CD14-positive monocyte (primary cell): ENCODE data around the gene LAMP5. TPM values are rescaled to one million over a fixed set of nuclear protein-coding genes. Genes with fewer than 3 reads are reported as not detected.

Source experiments
- DNase-seq, 3 donors: peaks; one replicate each; pipeline ENCODE4 v3.0.0-alpha.2; 2011 to 2022
- H2AFZ ChIP-seq: 2 replicates; pipeline ENCODE4 v1.6.0; 2012; ENCODE audit warnings: mild to moderate bottlenecking, low read depth, low read length, inconsistent platforms; ENCODE audit not compliant: insufficient read depth, poor library complexity, severe bottlenecking
- H3K27ac ChIP-seq, 2 donors: 1 replicate in 1 of 2; 2 replicates in 1 of 2; pipeline ENCODE4 v1.5.1; 2012 to 2013; ENCODE audit warnings: low read length in 2 of 2, control low read depth in 1 of 2, inconsistent platforms in 1 of 2, low read depth in 1 of 2, mild to moderate bottlenecking in 1 of 2
- H3K27me3 ChIP-seq, 2 donors: one replicate each; pipeline versions ENCODE4 v1.6.0 to v1.6.1; 2011 to 2013; ENCODE audit warnings: low read length in 2 of 2; ENCODE audit not compliant: control insufficient read depth in 2 of 2, insufficient read depth in 2 of 2
- H3K36me3 ChIP-seq, 2 donors: replicated peaks in 1 of 2; 1 replicate in 1 of 2; 2 replicates in 1 of 2; pipeline versions ENCODE4 v1.5.1 to v1.6.1; 2012 to 2013; ENCODE audit warnings: low read length in 2 of 2, control low read depth in 1 of 2, inconsistent platforms in 1 of 2, mild to moderate bottlenecking in 1 of 2; ENCODE audit not compliant: insufficient read depth in 2 of 2, control insufficient read depth in 1 of 2
- H3K4me1 ChIP-seq, 2 donors: 1 replicate in 1 of 2; 2 replicates in 1 of 2; pipeline versions ENCODE4 v1.5.1 to v1.6.1; 2012 to 2013; ENCODE audit warnings: low read length in 2 of 2, control low read depth in 1 of 2, inconsistent platforms in 1 of 2, mild to moderate bottlenecking in 1 of 2, moderate library complexity in 1 of 2; ENCODE audit not compliant: insufficient read depth in 2 of 2, control insufficient read depth in 1 of 2
- H3K4me2 ChIP-seq: replicated peaks from 2 replicates; pipeline ENCODE3; 2012; ENCODE audit warnings: low read length, moderate library complexity, mild to moderate bottlenecking; ENCODE audit not compliant: poor library complexity, severe bottlenecking; ENCODE audit errors: extremely low read depth
- H3K4me3 ChIP-seq, 3 experiments: fragments of 200-600 bp in 1 of 3; sonication (generic) in 1 of 3; replicated peaks in 1 of 3; 1 replicate in 2 of 3; 2 replicates in 1 of 3; pipeline ENCODE4 v1.5.1; 2011 to 2013; ENCODE audit warnings: low read length in 3 of 3, mild to moderate bottlenecking in 3 of 3, control low read depth in 2 of 3, low read depth in 2 of 3, inconsistent platforms in 1 of 3, moderate library complexity in 1 of 3
- H3K79me2 ChIP-seq: 2 replicates; pipeline ENCODE4 v1.6.0; 2012; ENCODE audit warnings: mild to moderate bottlenecking, control low read depth, inconsistent platforms, low read length, moderate library complexity; ENCODE audit not compliant: insufficient read depth
- H3K9ac ChIP-seq: 2 replicates; pipeline ENCODE4 v1.6.0; 2017; ENCODE audit warnings: low read length, mild to moderate bottlenecking; ENCODE audit not compliant: insufficient read depth, poor library complexity, severe bottlenecking
- H3K9me3 ChIP-seq, 2 donors: replicated peaks in 1 of 2; 1 replicate in 1 of 2; 2 replicates in 1 of 2; pipeline versions ENCODE4 v1.5.1 to v1.6.1; 2012 to 2013; ENCODE audit warnings: low read length in 2 of 2, control low read depth in 1 of 2; ENCODE audit not compliant: control insufficient read depth in 1 of 2, insufficient read depth in 1 of 2
- H4K20me1 ChIP-seq: 2 replicates; pipeline ENCODE4 v1.6.0; 2012; ENCODE audit warnings: mild to moderate bottlenecking, low read length, control low read depth, moderate library complexity; ENCODE audit not compliant: insufficient read depth
- H3K27ac Mint-ChIP-seq, 7 donors: one replicate each; pipeline ENCODE4 v1.8.0; 2020; ENCODE audit warnings: mild to moderate bottlenecking in 7 of 7, mixed read lengths in 7 of 7, moderate library complexity in 6 of 7, inconsistent platforms in 2 of 7
- H3K27me3 Mint-ChIP-seq, 3 donors: one replicate each; pipeline ENCODE4 v1.8.0; 2021 to 2022; ENCODE audit warnings: low read depth in 3 of 3, mild to moderate bottlenecking in 3 of 3, mixed read lengths in 3 of 3, moderate library complexity in 3 of 3, inconsistent platforms in 1 of 3
- H3K36me3 Mint-ChIP-seq, 2 donors: one replicate each; pipeline ENCODE4 v1.8.0; 2020; ENCODE audit warnings: mixed read lengths in 2 of 2, inconsistent platforms in 1 of 2, mild to moderate bottlenecking in 1 of 2
- H3K4me1 Mint-ChIP-seq: one replicate; pipeline ENCODE4 v1.8.0; 2020; ENCODE audit warnings: mild to moderate bottlenecking, mixed read lengths
- H3K4me3 Mint-ChIP-seq, 2 donors: one replicate each; pipeline ENCODE4 v1.8.0; 2020; ENCODE audit warnings: mild to moderate bottlenecking in 2 of 2, mixed read lengths in 2 of 2, moderate library complexity in 1 of 2
- H3K9me3 Mint-ChIP-seq, 7 donors: one replicate each; pipeline ENCODE4 v1.8.0; 2020 to 2022; ENCODE audit warnings: mixed read lengths in 7 of 7, mild to moderate bottlenecking in 6 of 7, moderate library complexity in 6 of 7, inconsistent platforms in 2 of 7
- WGBS: methylation state at CpG from one replicate; pipeline ENCODE4 v1.1.5; 2013; ENCODE audit warnings: missing lambda C conversion rate; ENCODE audit not compliant: insufficient coverage; 5-methylcytosine and 5-hydroxymethylcytosine counted together
- intact Hi-C, 2 donors: fragments of 100-400 bp; cut with micrococcal nuclease; formaldehyde crosslinking; loops; one replicate each; pipeline versions ENCODE4 v1.15.0 to v1.15.1; 2023
- polyA plus RNA-seq, 3 donors: library from polyadenylated mRNA; depleted of rRNA in 1 of 3; unstranded in 2 of 3; stranded (reverse) in 1 of 3; fragments of 300-500 nt in 2 of 3; fragments of >200 nt in 1 of 3; fragmentation: Illumina TruSeq in 2 of 3; gene quantifications; 1 replicate in 2 of 3; 2 replicates in 1 of 3; pipeline ENCODE4 v1.2.3, GENCODE V29; 2012 to 2021
- TF ChIP-seq, protein P1 (sequence below): fragments of 200-600 bp; IDR thresholded peaks from one replicate; pipeline ENCODE4 v1.8.0; 2022; ENCODE audit warnings: antibody characterized with exemption, mild to moderate bottlenecking

Gene LAMP5
- polyA plus RNA-seq, 3 donors: 0.92 to 2.6 (median 1.5) TPM

DNA sequence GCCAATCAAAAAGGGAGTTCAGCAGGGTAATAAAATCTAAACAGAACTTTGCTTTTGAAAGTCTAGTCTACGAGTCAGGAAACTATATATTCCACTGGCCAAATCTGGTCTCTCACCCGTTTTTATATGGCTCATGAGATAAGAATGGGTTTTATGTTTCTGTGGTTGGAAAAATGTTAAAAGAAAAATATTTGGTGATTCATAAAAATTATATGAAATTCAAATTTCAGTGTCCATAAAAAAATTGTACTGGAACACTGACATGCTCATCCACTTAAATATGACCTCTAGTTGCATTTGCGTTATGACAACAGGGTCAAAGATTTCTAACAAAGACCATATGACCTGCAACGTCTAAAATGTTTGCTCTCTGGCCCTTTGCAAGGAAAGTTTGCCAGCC, 22.3 kb upstream of the LAMP5 start:
- H3K4me3 Mint-ChIP-seq: no peak overlapping the region
- TF ChIP-seq, protein P1, sequence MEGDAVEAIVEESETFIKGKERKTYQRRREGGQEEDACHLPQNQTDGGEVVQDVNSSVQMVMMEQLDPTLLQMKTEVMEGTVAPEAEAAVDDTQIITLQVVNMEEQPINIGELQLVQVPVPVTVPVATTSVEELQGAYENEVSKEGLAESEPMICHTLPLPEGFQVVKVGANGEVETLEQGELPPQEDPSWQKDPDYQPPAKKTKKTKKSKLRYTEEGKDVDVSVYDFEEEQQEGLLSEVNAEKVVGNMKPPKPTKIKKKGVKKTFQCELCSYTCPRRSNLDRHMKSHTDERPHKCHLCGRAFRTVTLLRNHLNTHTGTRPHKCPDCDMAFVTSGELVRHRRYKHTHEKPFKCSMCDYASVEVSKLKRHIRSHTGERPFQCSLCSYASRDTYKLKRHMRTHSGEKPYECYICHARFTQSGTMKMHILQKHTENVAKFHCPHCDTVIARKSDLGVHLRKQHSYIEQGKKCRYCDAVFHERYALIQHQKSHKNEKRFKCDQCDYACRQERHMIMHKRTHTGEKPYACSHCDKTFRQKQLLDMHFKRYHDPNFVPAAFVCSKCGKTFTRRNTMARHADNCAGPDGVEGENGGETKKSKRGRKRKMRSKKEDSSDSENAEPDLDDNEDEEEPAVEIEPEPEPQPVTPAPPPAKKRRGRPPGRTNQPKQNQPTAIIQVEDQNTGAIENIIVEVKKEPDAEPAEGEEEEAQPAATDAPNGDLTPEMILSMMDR: no peak
- peaks cover 42% of the 10 kb centered on the region for H3K4me1 Mint-ChIP-seq
- H3K36me3 ChIP-seq: no peaks in the 10 kb centered on the region
- H3K27ac ChIP-seq: no peak overlapping the region
- peak overlapping the region in 2 of 7 donors; percentile 40 to 50 for H3K27ac Mint-ChIP-seq
- peaks cover 0 to 6% (median 2%) of the 10 kb centered on the region in 7 donors for H3K9me3 Mint-ChIP-seq
- H3K9me3 ChIP-seq: no peaks in the 10 kb centered on the region
- no peak overlapping the region for H3K4me2 ChIP-seq
- H4K20me1 ChIP-seq: no peaks in the 10 kb centered on the region
- H3K4me3 ChIP-seq: no peak overlapping the region
- no peak overlapping the region for H2AFZ ChIP-seq
- H3K27me3 ChIP-seq: no peaks in the 10 kb centered on the region
- no CpG with 5 or more reads among the region's 4 CpGs for WGBS
- no peaks in the 10 kb centered on the region for H3K79me2 ChIP-seq
- peaks cover 0 to 3% of the 10 kb centered on the region in 2 donors for H3K36me3 Mint-ChIP-seq
- no peak for DNase-seq
- intact Hi-C loops: no loop called here
- H3K9ac ChIP-seq: no peak overlapping the region
- peaks cover 28 to 52% of the 10 kb centered on the region in 2 donors for H3K4me1 ChIP-seq
- H3K27me3 Mint-ChIP-seq: peaks cover 3 to 4% (median 3%) of the 10 kb centered on the region in 3 donors

DNA sequence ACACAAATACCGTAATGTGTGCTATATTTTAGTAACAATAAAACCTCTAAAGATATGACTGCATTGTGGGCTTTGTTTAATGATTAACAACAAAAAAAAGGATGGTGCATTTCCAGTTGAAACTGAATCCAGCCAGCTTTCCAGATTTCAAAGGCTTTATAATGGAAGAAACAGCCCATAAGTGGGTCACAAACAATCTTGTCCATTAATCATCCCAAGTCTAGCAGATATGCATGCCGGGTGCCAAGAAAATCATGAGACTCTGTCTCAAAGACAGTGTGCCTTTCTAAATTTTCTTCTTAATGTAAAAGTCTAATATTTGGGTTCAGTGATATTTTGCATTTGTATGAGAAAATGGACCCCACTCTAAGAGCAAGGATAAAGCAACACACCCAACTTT, 20.6 kb upstream of the LAMP5 start:
- peaks cover 0 to 3% of the 10 kb centered on the region in 2 donors for H3K36me3 Mint-ChIP-seq
- H3K27ac Mint-ChIP-seq: no peak overlapping the region
- H3K4me2 ChIP-seq: no peak overlapping the region
- H3K79me2 ChIP-seq: no peaks in the 10 kb centered on the region
- no peak overlapping the region for H3K9ac ChIP-seq
- H3K27ac ChIP-seq: no peak overlapping the region
- no peak overlapping the region for H3K4me3 ChIP-seq
- intact Hi-C loops: no loop called here
- H3K27me3 ChIP-seq: no peaks in the 10 kb centered on the region
- no peak overlapping the region for H3K4me3 Mint-ChIP-seq
- TF ChIP-seq, protein P1: no peak
- H3K4me1 ChIP-seq: peaks cover 33 to 53% of the 10 kb centered on the region in 2 donors
- no peaks in the 10 kb centered on the region for H4K20me1 ChIP-seq
- WGBS: no CpG with 5 or more reads among the region's 2 CpGs
- H3K4me1 Mint-ChIP-seq: peaks cover 27% of the 10 kb centered on the region
- peaks cover 2 to 9% (median 5%) of the 10 kb centered on the region in 7 donors for H3K9me3 Mint-ChIP-seq
- no peaks in the 10 kb centered on the region for H3K36me3 ChIP-seq
- DNase-seq: no peak
- H3K27me3 Mint-ChIP-seq: peaks cover 3 to 4% (median 4%) of the 10 kb centered on the region in 3 donors
- no peaks in the 10 kb centered on the region for H3K9me3 ChIP-seq
- no peak overlapping the region for H2AFZ ChIP-seq
